ENCODE measurements around the gene PRPF6.

PRPF6 gene

DNA sequence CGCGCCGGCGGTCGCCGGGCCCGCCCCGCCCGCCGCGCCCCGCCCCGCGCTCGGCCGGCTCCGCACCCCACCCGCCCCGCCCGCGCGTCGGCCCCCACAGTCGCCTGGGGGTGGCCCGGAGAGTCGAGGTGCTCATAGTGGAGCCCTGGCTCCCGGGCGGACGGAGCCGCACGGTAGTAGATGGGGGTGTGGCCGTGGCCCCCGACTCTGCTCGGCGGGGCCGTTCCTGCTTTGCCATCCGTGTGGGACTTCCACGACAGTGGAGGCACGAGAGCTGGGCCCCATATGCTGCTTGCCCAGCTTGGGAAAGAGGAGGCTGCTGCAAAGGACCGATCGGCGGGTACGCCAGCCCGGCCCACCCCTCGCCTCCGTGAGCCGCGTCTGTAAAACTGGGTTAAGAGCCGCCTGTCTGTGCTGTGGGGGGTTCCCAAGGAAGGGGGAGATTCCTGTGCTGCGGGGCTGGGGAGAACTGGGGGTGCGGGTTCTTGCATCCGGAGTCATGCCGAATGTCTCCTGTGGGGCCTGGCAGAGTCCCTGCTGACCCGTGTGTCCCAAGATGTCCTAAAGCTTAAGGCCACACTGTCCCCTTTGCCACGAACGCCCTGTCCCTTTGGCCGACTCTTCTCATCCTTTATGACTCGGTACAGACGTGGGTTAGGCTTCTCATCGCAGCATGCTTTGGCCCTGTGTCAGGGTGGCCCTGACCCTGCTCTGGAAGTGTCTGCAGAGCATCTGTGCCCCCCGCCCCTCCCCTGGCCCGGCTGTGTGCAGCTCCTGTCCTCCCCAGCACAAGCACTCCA, 99.3 kb downstream of the PRPF6 start, which contains the start of gene OPRL1:
Gene OPRL1 (plus strand): TSS at position 70 of the 800 bp plus-strand sequence. CDS start 12,639 bp downstream, outside the sequence.
- TF ChIP-seq, protein P1, sequence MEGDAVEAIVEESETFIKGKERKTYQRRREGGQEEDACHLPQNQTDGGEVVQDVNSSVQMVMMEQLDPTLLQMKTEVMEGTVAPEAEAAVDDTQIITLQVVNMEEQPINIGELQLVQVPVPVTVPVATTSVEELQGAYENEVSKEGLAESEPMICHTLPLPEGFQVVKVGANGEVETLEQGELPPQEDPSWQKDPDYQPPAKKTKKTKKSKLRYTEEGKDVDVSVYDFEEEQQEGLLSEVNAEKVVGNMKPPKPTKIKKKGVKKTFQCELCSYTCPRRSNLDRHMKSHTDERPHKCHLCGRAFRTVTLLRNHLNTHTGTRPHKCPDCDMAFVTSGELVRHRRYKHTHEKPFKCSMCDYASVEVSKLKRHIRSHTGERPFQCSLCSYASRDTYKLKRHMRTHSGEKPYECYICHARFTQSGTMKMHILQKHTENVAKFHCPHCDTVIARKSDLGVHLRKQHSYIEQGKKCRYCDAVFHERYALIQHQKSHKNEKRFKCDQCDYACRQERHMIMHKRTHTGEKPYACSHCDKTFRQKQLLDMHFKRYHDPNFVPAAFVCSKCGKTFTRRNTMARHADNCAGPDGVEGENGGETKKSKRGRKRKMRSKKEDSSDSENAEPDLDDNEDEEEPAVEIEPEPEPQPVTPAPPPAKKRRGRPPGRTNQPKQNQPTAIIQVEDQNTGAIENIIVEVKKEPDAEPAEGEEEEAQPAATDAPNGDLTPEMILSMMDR (conservative IDR thresholded peaks at IDR 0.05; ENCODE audit: low read length) = no peak
- H3K4me3 ChIP-seq (ENCODE audit: low read length) = peak within 1 kb of the TSS; percentile 71
- no peak for DNase-seq (ENCODE audit: low read depth)

DNA sequence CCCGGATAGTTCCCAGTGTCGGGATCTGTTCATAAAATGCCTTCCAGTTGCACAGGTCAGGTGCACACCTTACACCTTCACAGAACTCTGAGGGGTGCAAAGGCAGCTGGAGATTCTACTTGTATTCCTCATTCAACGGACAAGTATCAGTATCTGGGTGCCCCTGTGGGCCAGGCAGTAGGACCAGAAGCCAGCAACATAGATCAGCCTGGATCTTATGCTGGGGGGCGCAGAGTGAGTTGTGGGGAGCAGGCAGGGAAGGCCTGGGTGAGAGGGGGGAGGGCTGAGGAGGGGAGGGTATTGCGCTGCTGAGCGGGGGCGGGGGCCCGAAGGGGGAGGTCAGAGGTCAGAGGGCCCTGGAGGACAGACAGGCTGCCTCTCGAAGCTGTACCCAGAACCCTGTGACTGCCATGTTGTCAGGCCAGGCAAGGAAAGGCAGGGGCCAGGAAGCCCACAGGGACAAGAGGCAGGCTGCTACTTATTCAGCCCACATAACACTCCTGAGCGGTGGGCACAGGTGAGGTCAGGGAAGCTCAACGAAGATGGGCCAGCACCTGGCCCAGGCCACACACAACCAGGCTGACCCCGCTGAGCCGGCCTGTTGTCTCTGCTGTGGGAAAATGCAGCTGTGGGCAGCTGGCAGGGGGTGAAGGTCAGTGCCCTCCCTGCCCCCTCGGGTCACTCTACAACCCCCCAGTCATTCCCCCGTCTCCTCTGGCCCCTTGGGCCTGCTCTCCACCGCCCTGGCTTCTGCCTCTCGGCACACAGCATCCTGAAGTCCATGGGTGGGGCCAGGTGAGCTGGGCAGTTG, 100.1 kb downstream of the PRPF6 start:
- H3K4me3 ChIP-seq (ENCODE audit: low read length) = peak overlapping the region; percentile 60; the same call in 1 of the 2 replicates
- TF ChIP-seq, protein P1 (conservative IDR thresholded peaks at IDR 0.05; ENCODE audit: low read length) = no peak
- DNase-seq (ENCODE audit: low read depth) = no peak

DNA sequence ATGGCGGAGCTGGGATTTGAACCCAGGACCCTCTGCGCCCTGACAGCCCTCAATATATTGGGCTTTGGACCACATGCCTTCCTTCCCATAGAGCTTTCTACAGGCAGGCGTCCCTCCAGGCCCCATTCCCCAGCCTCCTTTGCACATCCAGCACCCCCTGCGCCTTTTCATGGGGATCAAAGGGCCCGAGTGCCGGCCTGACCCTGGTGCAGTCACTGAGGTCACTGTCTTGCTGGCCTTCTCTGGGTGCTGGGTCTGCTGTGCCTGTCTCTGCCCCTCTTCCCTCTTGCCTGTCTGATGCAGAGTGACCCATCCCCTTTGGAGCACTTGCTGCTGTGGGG, 100.7 kb downstream of the PRPF6 start:
- no peak for DNase-seq (ENCODE audit: low read depth)
- TF ChIP-seq, protein P1 (conservative IDR thresholded peaks at IDR 0.05; ENCODE audit: low read length) = no peak
- no peak overlapping the region for H3K4me3 ChIP-seq (ENCODE audit: low read length)

DNA sequence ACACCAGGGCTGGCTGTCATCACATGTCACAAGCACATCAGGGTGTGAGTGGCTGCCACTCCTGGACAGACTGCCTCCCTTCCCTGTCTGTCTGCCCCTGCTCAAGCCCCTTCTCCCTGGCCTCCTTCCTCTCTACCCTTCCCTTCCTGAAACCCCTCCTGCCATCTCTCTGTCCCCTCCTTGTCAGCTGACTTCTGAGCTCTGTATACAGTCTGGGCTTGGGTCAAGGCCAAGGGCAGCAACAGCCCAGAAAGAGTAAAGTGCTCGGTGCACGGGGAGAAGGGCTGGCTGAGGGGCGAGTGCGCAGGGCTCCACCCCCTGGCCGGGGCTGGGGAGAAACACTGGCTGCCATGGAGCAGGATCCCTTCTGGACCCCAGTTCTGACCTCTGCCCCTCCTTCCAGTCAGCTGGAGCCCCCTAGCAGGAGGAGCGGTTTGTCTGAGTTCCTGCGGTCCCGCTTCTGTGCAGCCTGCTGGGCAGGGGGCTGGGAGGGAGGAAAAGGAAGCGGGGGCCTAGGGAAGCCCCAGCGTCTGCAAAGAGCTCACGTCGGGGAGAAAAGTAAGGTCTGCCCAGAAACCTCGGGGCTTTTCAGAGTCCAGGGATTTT, 101.3 kb downstream of the PRPF6 start:
- no peak overlapping the region for H3K4me3 ChIP-seq (ENCODE audit: low read length)
- DNase-seq (ENCODE audit: low read depth) = no peak
- TF ChIP-seq, protein P1 (conservative IDR thresholded peaks at IDR 0.05; ENCODE audit: low read length) = no peak
